GM19463 (cell line): ENCODE data around the gene ANO7.
"Not testable (repeated sequence)": the region's sequence is repeated elsewhere in the genome, so short reads cannot be mapped to it uniquely, and the experiment has no call there.

Experiments
- ATAC-seq: cut with Tn5 transposase; IDR thresholded peaks from one replicate; pipeline ENCODE4 v1.9.1; 2021; ENCODE audit warnings: mild to moderate bottlenecking, moderate library complexity; ENCODE audit not compliant: unreplicated experiment

ANO7 gene

GRCh38 chr2:241189093-241189855 lies 797 bp downstream of the ANO7 start:
- no peak for ATAC-seq

GRCh38 chr2:241189856-241190201 lies 1.4 kb downstream of the ANO7 start:
- ATAC-seq: no peak

GRCh38 chr2:241190291-241190981 lies 2.0 kb downstream of the ANO7 start:
- no peak for ATAC-seq

DNA sequence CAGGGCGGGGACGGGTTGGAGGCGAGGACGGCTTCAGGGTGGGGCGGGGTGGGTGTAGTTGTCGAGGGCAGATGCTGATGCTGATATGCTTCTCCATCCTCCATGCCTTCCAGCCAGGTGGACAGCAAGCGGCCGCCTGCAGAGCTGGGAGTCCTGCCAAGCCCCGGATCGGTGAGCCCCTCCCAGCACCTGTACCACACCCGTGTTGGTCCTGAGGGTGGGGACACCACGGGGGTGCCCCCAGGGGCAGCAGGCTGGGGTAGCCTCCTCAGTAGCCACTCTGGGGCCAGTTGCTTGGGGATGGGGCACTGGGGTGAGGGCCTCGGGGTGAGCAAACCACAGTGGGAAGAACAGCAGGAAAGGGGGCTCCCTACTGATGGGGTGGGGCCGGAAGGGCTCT lies 2.6 kb downstream of the ANO7 start:
- no peak for ATAC-seq

GRCh38 chr2:241193271-241193670 lies 4.8 kb downstream of the ANO7 start:
- ATAC-seq: no peak

DNA sequence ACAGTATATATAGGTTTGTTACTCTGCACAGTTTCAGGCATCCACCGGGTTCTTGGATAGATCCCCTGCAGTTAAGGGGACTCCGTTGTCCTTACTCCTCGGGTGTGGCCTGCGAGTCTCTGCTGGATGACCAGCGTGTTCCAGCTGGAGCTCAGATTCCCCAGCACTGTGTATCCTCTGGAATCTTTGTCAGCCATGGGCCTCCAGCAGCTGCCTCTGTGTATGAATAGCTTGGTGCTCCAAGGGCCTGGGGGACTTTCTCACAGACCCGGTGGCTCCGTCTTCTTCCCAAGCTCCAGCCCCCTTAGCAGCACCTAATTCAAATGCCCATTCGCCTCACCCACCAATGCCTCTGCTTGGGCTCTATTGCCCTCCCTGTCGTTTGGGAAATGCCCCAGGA lies 6.3 kb downstream of the ANO7 start:
- no peak for ATAC-seq

GRCh38 chr2:241195506-241196130 lies 7.1 kb downstream of the ANO7 start:
- ATAC-seq: no peak

DNA sequence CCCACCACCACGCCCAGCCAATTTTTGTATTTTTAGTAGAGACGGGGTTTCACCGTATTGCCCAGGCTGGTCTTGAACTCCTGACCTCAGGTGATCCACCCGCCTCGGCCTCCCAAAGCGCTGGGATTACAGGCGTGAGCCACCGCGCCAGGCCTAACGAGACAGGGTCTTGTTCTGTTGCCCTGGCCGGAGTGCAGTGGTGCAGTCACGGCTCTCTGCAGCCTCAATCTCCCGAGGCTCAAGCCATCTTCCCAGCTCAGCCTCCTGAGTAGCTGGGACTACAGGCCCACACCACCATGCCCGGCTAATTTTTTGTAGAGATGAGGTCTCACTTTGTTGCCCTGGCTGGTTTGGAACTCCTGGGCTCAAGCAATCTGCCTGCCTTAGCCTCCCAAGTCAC lies 8.8 kb downstream of the ANO7 start:
- not testable (repeated sequence) for ATAC-seq

GRCh38 chr2:241197947-241198346 lies 9.5 kb downstream of the ANO7 start:
- no peak for ATAC-seq

- ATAC-seq: no peak
Observed at GRCh38 chr2:241198381-241199279, 10.2 kb downstream of the ANO7 start.

DNA sequence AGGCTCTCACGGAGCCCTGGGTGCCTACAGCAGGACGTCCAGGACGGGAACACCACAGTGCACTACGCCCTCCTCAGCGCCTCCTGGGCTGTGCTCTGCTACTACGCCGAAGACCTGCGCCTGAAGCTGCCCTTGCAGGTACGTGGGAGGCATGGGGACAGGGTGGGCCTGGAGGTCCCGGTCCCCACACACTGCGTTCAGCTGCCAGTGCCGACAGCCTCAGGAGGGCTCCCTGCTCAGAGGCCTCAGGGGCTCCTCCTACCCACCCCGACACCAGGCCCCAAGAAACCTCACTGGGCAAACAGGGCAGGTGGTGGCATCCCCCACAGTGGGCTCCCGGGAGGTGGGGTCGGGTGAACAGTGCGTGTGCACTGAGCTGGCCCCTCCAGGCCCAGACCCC lies 10.8 kb downstream of the ANO7 start:
- ATAC-seq: no peak

- ATAC-seq: no peak
Observed at GRCh38 chr2:241199897-241200821, 11.7 kb downstream of the ANO7 start.

- ATAC-seq: no peak
Observed at GRCh38 chr2:241200822-241201395, 12.4 kb downstream of the ANO7 start.

DNA sequence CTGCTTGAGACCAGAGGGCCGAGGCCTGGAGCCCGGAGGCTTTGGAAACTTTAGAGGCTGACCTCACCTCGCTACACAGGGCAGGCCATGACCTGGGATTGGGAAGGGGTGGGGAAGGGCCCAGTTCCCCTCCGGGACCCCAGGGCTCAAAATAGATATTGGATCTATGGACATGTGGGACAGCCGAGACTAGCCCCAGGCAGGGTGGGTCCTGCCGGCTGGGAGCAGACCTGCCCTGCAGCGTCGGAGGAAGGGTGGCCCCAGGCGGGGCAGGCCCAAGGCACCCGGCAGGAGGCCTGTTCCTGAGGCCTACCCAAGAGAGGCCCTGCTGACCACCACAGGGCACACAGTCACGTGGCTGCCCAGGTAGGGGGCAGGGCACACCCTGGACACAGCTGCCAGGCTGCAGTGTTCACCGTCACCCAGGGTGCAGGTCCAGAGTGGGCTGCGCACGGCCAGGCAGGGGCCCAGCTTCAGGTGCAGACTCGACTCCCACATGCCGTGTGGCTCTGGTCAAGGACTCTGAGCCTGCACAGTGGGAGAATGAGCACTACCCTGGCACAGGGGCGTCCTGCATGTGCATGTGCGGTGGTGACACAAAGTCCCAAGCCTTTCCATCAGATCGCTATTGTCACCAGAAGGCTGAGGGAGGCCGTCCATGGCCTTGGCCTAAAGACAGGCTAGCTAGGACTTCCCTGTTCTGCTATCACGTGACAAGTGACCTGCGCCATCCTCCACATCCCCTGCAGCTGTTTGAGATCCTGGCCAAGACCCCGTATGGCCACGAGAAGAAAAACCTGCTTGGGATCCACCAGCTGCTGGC lies 13.2 kb downstream of the ANO7 start:
- no peak for ATAC-seq

DNA sequence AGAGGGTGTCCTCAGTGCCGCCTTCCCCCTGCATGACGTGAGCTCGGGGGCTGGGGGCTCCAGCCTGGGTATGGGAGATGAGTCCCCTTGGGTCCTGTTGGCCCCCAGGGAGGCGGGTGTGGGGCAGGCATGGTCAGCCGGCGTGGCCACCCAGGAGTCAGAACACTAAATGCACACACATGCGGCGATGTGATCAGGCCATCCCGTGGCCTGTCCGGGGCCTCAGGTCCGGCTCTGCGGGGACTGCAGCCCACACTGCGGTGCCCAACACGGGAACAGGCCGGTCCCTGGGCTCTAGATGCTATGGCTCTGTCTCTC lies 13.8 kb downstream of the ANO7 start:
- ATAC-seq: no peak

DNA sequence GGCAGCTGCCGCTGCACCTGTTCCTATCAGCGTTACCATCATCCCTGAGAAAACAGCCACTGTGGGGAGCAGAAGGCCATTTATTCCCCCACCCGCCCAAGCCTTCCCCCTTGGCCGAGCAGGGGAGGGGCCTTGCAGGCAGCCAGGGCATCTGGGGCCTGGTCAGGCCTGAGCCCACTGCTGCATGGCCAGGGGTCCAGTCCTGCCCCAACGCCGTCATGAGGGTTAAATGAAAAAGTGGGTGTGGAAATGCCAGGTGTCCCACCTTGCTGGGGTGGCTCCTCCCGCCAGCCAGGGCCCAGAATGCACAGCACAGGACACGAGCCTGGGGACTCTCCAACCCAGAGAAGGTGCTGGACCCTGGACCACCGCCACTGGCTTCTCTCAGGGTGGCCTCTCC lies 14.2 kb downstream of the ANO7 start:
- ATAC-seq: no peak

- ATAC-seq: no peak
Observed at GRCh38 chr2:241203218-241204009, 14.9 kb downstream of the ANO7 start.

- no peak for ATAC-seq
Observed at GRCh38 chr2:241204010-241204384, 15.5 kb downstream of the ANO7 start.
